Muscle of arm (tissue), 14 donors: ENCODE measurements around the gene PPP1R36. TPM values are rescaled to one million over a fixed set of nuclear protein-coding genes. Genes with fewer than 3 reads are reported as not detected.
A peak's percentile ranks its signal among the peaks of the same experiment; 100 is the strongest.
"Not testable (repeated sequence)": the region's sequence is repeated elsewhere in the genome, so short reads cannot be mapped to it uniquely, and the experiment has no call there.

ENCODE experiments used
- DNase-seq: peaks from one replicate; pipeline ENCODE4 v3.0.0-alpha.2; 2013
- long read RNA-seq, 11 donors: transcript quantifications; one replicate each; lab custom pipeline, GENCODE V29; 2026
- polyA plus RNA-seq, 12 donors: library from polyadenylated mRNA; unstranded; fragments of 120-200 nt; gene quantifications; one replicate each; pipeline ENCODE4 v1.2.1, GENCODE V29; 2013; ENCODE audit not compliant: insufficient read length in 12 of 12

Gene PPP1R36
- under 1 TPM in 8 of 12 donors, not detected in 4; 0.24 to 0.73 (median 0.39) TPM for polyA plus RNA-seq
- long read RNA-seq, donor 1, partial matches to known transcripts: 0 of 1 reads
- long read RNA-seq, donor 1, other reads (novel, unspliced or antisense): 0 of 1 reads
- long read RNA-seq, donor 2: 0 reads
- long read RNA-seq, donor 3: 0 reads
- long read RNA-seq, donor 4: 0 reads
- long read RNA-seq, donor 5: 0 reads
- long read RNA-seq, donor 6: 0 reads
- long read RNA-seq, donor 7: 0 reads
- long read RNA-seq, donor 8: 0 reads
- long read RNA-seq, donor 9: 0 reads
- long read RNA-seq, donor 10: 0 reads
- long read RNA-seq, donor 11: 0 reads

- DNase-seq: no peak
Observed at GRCh38 chr14:64549791-64550620, at the start of gene PPP1R36. Gene PPP1R36 (plus strand): TSS chr14:64549961. CDS start chr14:64549998, 37 bp downstream.

GRCh38 chr14:64500088-64500487 is 49.7 kb upstream of the PPP1R36 start:
- DNase-seq: no peak

GRCh38 chr14:64501411-64502171 is 48.2 kb upstream of the PPP1R36 start:
- no peak for DNase-seq

- no peak for DNase-seq
Observed at GRCh38 chr14:64502456-64502855, 47.3 kb upstream of the PPP1R36 start.

GRCh38 chr14:64502887-64503433 is 46.8 kb upstream of the PPP1R36 start:
- no peak for DNase-seq

GRCh38 chr14:64503434-64504309 is 46.1 kb upstream of the PPP1R36 start, which contains the start of gene ZBTB25:
Gene ZBTB25 (minus strand): TSS chr14:64503838. CDS start chr14:64490533, 13,305 bp downstream.
- peak; percentile 92 for DNase-seq

GRCh38 chr14:64504310-64504896 is 45.4 kb upstream of the PPP1R36 start, which contains the start of gene ZBTB1:
Gene ZBTB1 (plus strand): TSS chr14:64504770. CDS start chr14:64521505, 16,735 bp downstream.
- peak; percentile 84 for DNase-seq

GRCh38 chr14:64504897-64505794 is 44.6 kb upstream of the PPP1R36 start:
- DNase-seq: peak; percentile 92

GRCh38 chr14:64506721-64507120 is 43.0 kb upstream of the PPP1R36 start:
- DNase-seq: no peak

- DNase-seq: no peak
Observed at GRCh38 chr14:64507376-64508156, 42.2 kb upstream of the PPP1R36 start.

GRCh38 chr14:64508215-64508776 is 41.5 kb upstream of the PPP1R36 start:
- no peak for DNase-seq

GRCh38 chr14:64509036-64509435 is 40.7 kb upstream of the PPP1R36 start:
- no peak for DNase-seq

GRCh38 chr14:64510825-64511671 is 38.7 kb upstream of the PPP1R36 start:
- peak; percentile 68 for DNase-seq

GRCh38 chr14:64513271-64513670 is 36.5 kb upstream of the PPP1R36 start:
- DNase-seq: no peak

GRCh38 chr14:64515053-64515452 is 34.7 kb upstream of the PPP1R36 start:
- DNase-seq: no peak

- no peak for DNase-seq
Observed at GRCh38 chr14:64516969-64517368, 32.8 kb upstream of the PPP1R36 start.

- not testable (repeated sequence) for DNase-seq
Observed at GRCh38 chr14:64517667-64518066, 32.1 kb upstream of the PPP1R36 start.
